K562 (cell line): ENCODE measurements around the gene RAB3GAP1. TPM values are rescaled to one million over a fixed set of nuclear protein-coding genes. Genes with fewer than 3 reads are reported as not detected.

Source experiments
- ATAC-seq: fragments of 200-7000 bp; cut with Tn5 transposase; 3 replicates; pipeline ENCODE4 v1.9.1; 2020; ENCODE audit warnings: moderate library complexity
- BruUV-seq: library from RNA; stranded (reverse); fragments of 400-500 nt; replicated peaks from 2 replicates; lab custom pipeline; 2021; lab: Mats Ljungman, UMichigan
- CTCF ChIA-PET: fragments of 300-600 bp; formaldehyde crosslinking; extraction: SDS; loops from one replicate; lab custom pipeline; 2021; ENCODE audit warnings: low intra/inter-chr PET ratio; lab: Yijun Ruan, JAX
- POLR2A ChIA-PET: fragments of 300-600, 350-650 bp; sonication (Branson Sonifier 250); formaldehyde crosslinking; extraction: SDS; loops from one replicate; lab custom pipeline; 2021; ENCODE audit warnings: antibody characterized with exemption, inconsistent platforms; lab: Yijun Ruan, JAX
- DNase-seq, 4 experiments: peaks; one replicate each; pipeline versions ENCODE4 v3.0.0 to v3.0.0-alpha.2; 2011 to 2018; ENCODE audit warnings: low spot score in 3 of 4, mixed read lengths in 3 of 4; ENCODE audit errors: extremely low read depth in 1 of 4
- FAIRE-seq: peaks from 2 replicates; lab custom pipeline; 2011; peaks lifted over from hg19 to GRCh38; lab: Jason Lieb, UNC
- H2AFZ ChIP-seq: 2 replicates; pipeline ENCODE4 v1.6.0; 2011; ENCODE audit warnings: low read depth, low read length, control low read depth, inconsistent platforms
- H3K27ac ChIP-seq: fragments of 200-600 bp; 3 replicates; pipeline ENCODE4 v1.8.0; 2011; ENCODE audit warnings: low read depth, mild to moderate bottlenecking, control low read depth, inconsistent platforms, low read length, moderate library complexity, mixed read lengths; ENCODE audit errors: extremely low read depth
- H3K27me3 ChIP-seq, 2 experiments: fragments of 300-600 bp in 1 of 2; 2 replicates in 1 of 2; 3 replicates in 1 of 2; pipeline versions ENCODE4 v1.6.0 to v1.8.0; 2011; ENCODE audit warnings: inconsistent platforms in 2 of 2, low read length in 2 of 2, mild to moderate bottlenecking in 1 of 2, mixed read lengths in 1 of 2, moderate library complexity in 1 of 2; ENCODE audit not compliant: control insufficient read depth in 2 of 2, insufficient read depth in 2 of 2
- H3K36me3 ChIP-seq: fragments of 300-600 bp; 3 replicates; pipeline ENCODE4 v1.8.0; 2011; ENCODE audit warnings: mild to moderate bottlenecking, low read length, inconsistent platforms; ENCODE audit not compliant: control insufficient read depth, insufficient read depth
- H3K4me1 ChIP-seq, 2 experiments: fragments of 200-600 bp in 1 of 2; replicated peaks in 1 of 2; 2 replicates in 1 of 2; 3 replicates in 1 of 2; pipeline versions ENCODE4 v1.5.1 to v1.8.0; 2011; ENCODE audit warnings: inconsistent platforms in 2 of 2, low read length in 2 of 2, mild to moderate bottlenecking in 1 of 2, mixed read lengths in 1 of 2, moderate library complexity in 1 of 2; ENCODE audit not compliant: control insufficient read depth in 2 of 2, insufficient read depth in 2 of 2
- H3K4me2 ChIP-seq: 2 replicates; pipeline ENCODE4 v1.6.1; 2011; ENCODE audit warnings: low read length, control low read depth, inconsistent platforms, mixed read lengths; ENCODE audit not compliant: insufficient read depth
- H3K4me3 ChIP-seq: fragments of 200-600 bp; sonication (generic), shearing (Covaris generic); 2 replicates; pipeline ENCODE4 v1.5.1; 2016; ENCODE audit warnings: control low read depth, inconsistent platforms
- H3K79me2 ChIP-seq: fragments of 200-600 bp; 3 replicates; pipeline ENCODE4 v1.8.0; 2011; ENCODE audit warnings: low read length, inconsistent platforms; ENCODE audit not compliant: control insufficient read depth, insufficient read depth
- H3K9ac ChIP-seq, 2 experiments: 2 replicates each; pipeline versions ENCODE4 v1.6.0 to v1.6.1; 2011; ENCODE audit warnings: low read depth in 2 of 2, low read length in 2 of 2, control low read depth in 1 of 2, inconsistent platforms in 1 of 2, mild to moderate bottlenecking in 1 of 2, mixed read lengths in 1 of 2; ENCODE audit not compliant: insufficient read depth in 1 of 2
- H3K9me1 ChIP-seq: one replicate; pipeline ENCODE4 v1.6.0; 2011; ENCODE audit warnings: inconsistent platforms, mild to moderate bottlenecking, low read length, moderate library complexity; ENCODE audit not compliant: control insufficient read depth, insufficient read depth
- H3K9me3 ChIP-seq: replicated peaks from 2 replicates; pipeline ENCODE4 v1.5.1; 2011; ENCODE audit warnings: low read depth, low read length, inconsistent platforms; ENCODE audit not compliant: control insufficient read depth, insufficient read depth
- H4K20me1 ChIP-seq: replicated peaks from 2 replicates; pipeline ENCODE4 v1.6.1; 2011; ENCODE audit warnings: low read length, inconsistent platforms, mixed read lengths; ENCODE audit not compliant: control insufficient read depth, insufficient read depth
- CBX1 ChIP-seq: sonication (generic); IDR thresholded peaks from 2 replicates; pipeline ENCODE4 v1.6.1; 2016; ENCODE audit warnings: antibody characterized with exemption, low read depth, mild to moderate bottlenecking
- GABPB1 ChIP-seq: sonication (generic); formaldehyde crosslinking; IDR thresholded peaks from 2 replicates; pipeline ENCODE4 v1.8.0; 2022; ENCODE audit warnings: mild to moderate bottlenecking, missing genetic modification reagents
- L3MBTL2 ChIP-seq: fragments of 450-650 bp; IDR thresholded peaks from 2 replicates; pipeline ENCODE4 v1.6.1; 2016; ENCODE audit warnings: mild to moderate bottlenecking, moderate library complexity
- NBN ChIP-seq: fragments of 450-650 bp; IDR thresholded peaks from 2 replicates; pipeline ENCODE4 v1.6.1; 2016; ENCODE audit warnings: low read depth, mild to moderate bottlenecking
- PHF21A ChIP-seq: fragments of 450-650 bp; IDR thresholded peaks from 2 replicates; pipeline ENCODE4 v1.6.1; 2017; ENCODE audit warnings: low read depth, borderline replicate concordance
- SIN3A ChIP-seq, 2 experiments: fragments of 150-350 bp in 1 of 2; IDR thresholded peaks; 2 replicates each; pipeline ENCODE4 v1.6.1; 2011 to 2016; ENCODE audit warnings: borderline replicate concordance in 2 of 2, low read depth in 2 of 2, low read length in 2 of 2, mild to moderate bottlenecking in 2 of 2, moderate library complexity in 2 of 2; ENCODE audit not compliant: control insufficient read depth in 1 of 2
- ZNF830 ChIP-seq: fragments of 250-450 bp; sonication (Bioruptor Pico); IDR thresholded peaks from 2 replicates; pipeline ENCODE4 v1.5.0; 2021; ENCODE audit warnings: mild to moderate bottlenecking
- WGBS: fragments of 100-300 bp; shearing (Covaris generic); methylation state at CpG from one replicate; pipeline ENCODE4 v1.1.6; 2016; ENCODE audit warnings: low coverage, mixed read lengths; ENCODE audit not compliant: insufficient coverage; ENCODE audit errors: missing lambda C conversion rate; 5-methylcytosine and 5-hydroxymethylcytosine counted together
- in situ Hi-C: fragments of 300-500 bp; cut with MboI; formaldehyde crosslinking; loops from 4 replicates; pipeline ENCODE4 v1.15.0; 2018; ENCODE audit warnings: inconsistent platforms, mixed read lengths
- intact Hi-C: fragments of 100-400 bp; cut with micrococcal nuclease; formaldehyde crosslinking; loops from 2 replicates; pipeline ENCODE4 v1.14.2; 2022
- polyA plus RNA-seq, 8 experiments: library from polyadenylated mRNA; depleted of rRNA in 4 of 8; stranded (reverse) in 5 of 8; unstranded in 3 of 8; fragments of >200 nt; fragmentation: Nextera tagmentation in 2 of 8; fragmentation: Illumina TruSeq in 1 of 8; extraction: Ambion mirVana in 2 of 8; extraction: Trizol in 1 of 8; gene quantifications; 2 replicates each; pipeline versions ENCODE4 v1.2.1 to v1.2.3, GENCODE V29; 2011 to 2014; ENCODE audit warnings: inconsistent platforms in 1 of 8, missing spikeins in 1 of 8
- total RNA-seq, 7 experiments: library from RNA; depleted of rRNA in 6 of 7; stranded (reverse); fragments of >200 nt in 6 of 7; fragmentation: Illumina TruSeq in 2 of 7; extraction: Trizol in 2 of 7; gene quantifications; 2 replicates each; pipeline versions ENCODE4 v1.2.1 to v1.2.3, GENCODE V29; 2011 to 2021; ENCODE audit warnings: low replicate concordance in 1 of 7
- TF ChIP-seq, protein P1 (sequence below), 2 experiments: IDR thresholded peaks; 2 replicates each; pipeline ENCODE4 v1.6.1; 2011; ENCODE audit warnings: borderline replicate concordance in 1 of 2, control low read depth in 1 of 2, low read depth in 1 of 2, low read length in 1 of 2, mild to moderate bottlenecking in 1 of 2, mixed read lengths in 1 of 2, moderate library complexity in 1 of 2; ENCODE audit not compliant: insufficient read depth in 1 of 2, insufficient read length in 1 of 2, poor library complexity in 1 of 2, severe bottlenecking in 1 of 2; ENCODE audit errors: extremely low read depth in 1 of 2
- TF ChIP-seq, protein P2 (sequence below), 3 experiments: fragments of 200-800 bp in 1 of 3; sonication (Bioruptor generic) in 1 of 3; sonication (generic) in 1 of 3; formaldehyde crosslinking in 1 of 3; IDR thresholded peaks; 2 replicates each; pipeline versions ENCODE4 v1.6.1 to v1.8.0; 2016 to 2022; ENCODE audit warnings: mild to moderate bottlenecking in 2 of 3, missing compliant biosample characterization in 2 of 3, missing genetic modification characterization in 2 of 3, missing genetic modification reagents in 1 of 3

RAB3GAP1 gene
- total and polyA plus RNA-seq, 9 of the 15 experiments (the other 6 are each of a cell fraction or from before 2014, with no cell fraction given) = 15.5 to 48.6 (median 33.0) TPM

DNA sequence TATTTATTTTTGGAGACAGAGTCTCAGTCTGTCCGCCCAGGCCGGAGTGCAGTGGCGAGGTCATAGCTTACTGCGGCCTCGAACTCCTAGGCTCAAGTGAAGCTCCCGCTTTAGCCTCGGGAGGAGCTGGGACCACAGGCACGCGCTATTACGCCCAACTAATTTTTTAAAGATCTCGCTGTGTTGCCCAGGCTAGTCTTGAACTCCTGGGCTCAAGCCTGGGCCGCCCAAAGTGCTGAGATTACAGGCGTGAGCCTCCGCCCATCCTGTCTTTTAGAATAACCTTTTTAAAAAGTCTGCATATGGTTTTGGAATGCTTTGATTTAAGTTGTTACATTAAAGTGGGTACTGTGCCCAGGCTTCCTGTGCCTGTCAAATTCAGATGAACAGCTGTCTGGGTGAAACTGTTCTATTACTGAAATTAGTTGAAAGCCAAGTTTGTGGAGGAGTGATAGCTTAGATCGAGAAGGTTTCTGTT lies 944 bp downstream of the RAB3GAP1 start:
- Histone ChIP-seq H3K27me3 (no peaks in the 10 kb centered on the region), H3K36me3 (peaks cover 24% of the 10 kb centered on the region; the same call in 2 of the 3 replicates), H3K9me1 (no peaks in the 10 kb centered on the region), H4K20me1 (no peaks in the 10 kb centered on the region; the same call in 1 of the 2 replicates), H2AFZ (no peak overlapping the region), H3K4me2 (peak overlapping the region; percentile 80), H3K9ac (peak overlapping the region; percentile 89 to 96), H3K4me1 (peaks cover 12 to 19% of the 10 kb centered on the region in 2 experiments; a peak in 4 of 5 replicates), H3K27ac (peak overlapping the region; percentile 85), H3K9me3 (no peaks in the 10 kb centered on the region), H3K79me2 (peaks cover 53% of the 10 kb centered on the region), H3K4me3 (peak overlapping the region; percentile 56)
- ChIA-PET CTCF (no interaction called here), POLR2A (interaction anchor here (0.6 kb wide), 1 partner anchor 8 kb away, joined by 3 read pairs; no protein-coding TSS in a partner anchor)
- in situ Hi-C loops (no loop called here), intact Hi-C loops (loop anchor here (5.0 kb wide), 2 partner anchors 89 to 479 kb away; partner anchors contain the start of genes R3HDM1 and ZRANB3)
- TF ChIP-seq CBX1 (no peak), ZNF830 (CRISPR knock-in tag) (no peak), NBN (0 out of 2 replicates have a peak, but pooled peaks have one; percentile 2), PHF21A (peak; percentile 42; the same call in 1 of the 2 replicates), SIN3A (IDR thresholded peaks at IDR 0.05; ENCODE audit: borderline replicate concordance in 2 of 2, control insufficient read depth in 1 of 2, low read depth in 2 of 2, low read length in 2 of 2) (peak in 1 of 2 experiments; percentile 1; a peak in 1 of 4 replicates), GABPB1 (no peak), L3MBTL2 (peak; percentile 11; the same call in 1 of the 2 replicates)
- TF ChIP-seq, protein P1, sequence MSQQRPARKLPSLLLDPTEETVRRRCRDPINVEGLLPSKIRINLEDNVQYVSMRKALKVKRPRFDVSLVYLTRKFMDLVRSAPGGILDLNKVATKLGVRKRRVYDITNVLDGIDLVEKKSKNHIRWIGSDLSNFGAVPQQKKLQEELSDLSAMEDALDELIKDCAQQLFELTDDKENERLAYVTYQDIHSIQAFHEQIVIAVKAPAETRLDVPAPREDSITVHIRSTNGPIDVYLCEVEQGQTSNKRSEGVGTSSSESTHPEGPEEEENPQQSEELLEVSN (IDR thresholded peaks at IDR 0.05; ENCODE audit: borderline replicate concordance in 1 of 2, extremely low read depth in 1 of 2, insufficient read depth in 1 of 2, insufficient read length in 1 of 2, low read depth in 1 of 2, low read length in 1 of 2, poor library complexity in 1 of 2, severe bottlenecking in 1 of 2) = peak in 1 of 2 experiments; percentile 62
- TF ChIP-seq, protein P2, sequence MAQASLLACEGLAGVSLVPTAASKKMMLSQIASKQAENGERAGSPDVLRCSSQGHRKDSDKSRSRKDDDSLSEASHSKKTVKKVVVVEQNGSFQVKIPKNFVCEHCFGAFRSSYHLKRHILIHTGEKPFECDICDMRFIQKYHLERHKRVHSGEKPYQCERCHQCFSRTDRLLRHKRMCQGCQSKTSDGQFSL (CRISPR knock-in tag; IDR thresholded peaks at IDR 0.05) = no peak
- TF ChIP-seq, protein P2 (tag; IDR thresholded peaks at IDR 0.05) = no peak
- ATAC-seq = peak; percentile 37
- no TSS peak for BruUV-seq
- DNase-seq = peak in 1 of 4 experiments; percentile 24
- FAIRE-seq = no peak
- 2% methylated on average over 15 of the region's 15 CpGs for WGBS
